ENCODE data around the gene RHOT2.
A peak's percentile ranks its signal among the peaks of the same experiment; 100 is the strongest.

RHOT2 gene

DNA sequence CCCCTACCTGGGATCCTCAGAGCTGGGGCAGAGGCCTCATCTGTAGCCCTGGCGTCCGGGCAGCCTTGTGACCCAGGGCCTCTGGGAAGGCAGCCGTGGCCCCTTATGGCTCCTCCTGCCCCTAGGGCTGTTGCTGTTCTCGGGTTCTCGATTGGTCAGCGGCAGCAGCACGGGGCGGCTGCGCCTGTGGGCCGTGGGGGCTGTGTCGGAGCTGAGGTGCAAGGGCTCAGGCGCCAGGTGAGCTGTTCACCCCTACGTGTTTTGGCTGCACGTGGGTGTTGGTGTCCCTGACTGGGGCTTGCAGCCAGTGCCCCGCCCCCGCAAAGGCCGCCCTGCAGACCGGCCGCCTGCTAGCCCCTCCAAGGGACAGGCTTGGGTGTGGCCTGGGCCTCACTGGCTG is 5.8 kb upstream of the RHOT2 start:
- no peak for DNase-seq (ENCODE audit: low spot score in 2 of 2)
- Histone ChIP-seq H3K9me3 (no peaks in the 10 kb centered on the region), H3K36me3 (replicated peaks) (peaks cover 29% of the 10 kb centered on the region; the same call in 1 of the 2 replicates), H3K27me3 (ENCODE audit: low read depth) (no peaks in the 10 kb centered on the region), H3K4me3 (no peak overlapping the region), H3K4me1 (no peaks in the 10 kb centered on the region)
- in situ Hi-C loops (cut with MboI; ENCODE audit: low sequenced_read_pairs): no loop called here

DNA sequence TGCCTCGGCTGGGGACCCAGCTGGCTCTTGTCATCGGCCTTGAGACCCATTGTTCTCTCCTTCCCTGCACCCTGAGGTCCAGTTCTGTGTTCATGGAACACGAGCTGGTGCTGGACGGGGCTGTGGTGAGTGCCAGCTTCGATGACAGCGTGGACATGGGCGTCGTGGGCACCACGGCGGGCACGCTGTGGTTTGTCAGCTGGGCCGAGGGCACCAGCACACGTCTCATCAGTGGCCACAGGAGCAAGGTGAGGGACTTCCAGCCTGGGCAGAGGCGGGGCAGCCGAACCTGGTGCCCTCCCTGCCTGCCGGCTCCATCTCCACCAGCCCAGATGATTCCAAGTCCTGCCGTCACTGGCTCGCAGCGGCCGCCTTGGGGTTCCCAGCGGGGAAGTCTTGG is 5.3 kb upstream of the RHOT2 start:
- H3K36me3 ChIP-seq (replicated peaks): peaks cover 26% of the 10 kb centered on the region
- no peak overlapping the region for H3K4me3 ChIP-seq
- no peaks in the 10 kb centered on the region for H3K27me3 ChIP-seq (ENCODE audit: low read depth)
- peaks cover 2% of the 10 kb centered on the region; the same call in 1 of the 2 replicates for H3K4me1 ChIP-seq
- H3K9me3 ChIP-seq: no peaks in the 10 kb centered on the region
- in situ Hi-C loops (cut with MboI; ENCODE audit: low sequenced_read_pairs): no loop called here
- DNase-seq (ENCODE audit: low spot score in 2 of 2): no peak

DNA sequence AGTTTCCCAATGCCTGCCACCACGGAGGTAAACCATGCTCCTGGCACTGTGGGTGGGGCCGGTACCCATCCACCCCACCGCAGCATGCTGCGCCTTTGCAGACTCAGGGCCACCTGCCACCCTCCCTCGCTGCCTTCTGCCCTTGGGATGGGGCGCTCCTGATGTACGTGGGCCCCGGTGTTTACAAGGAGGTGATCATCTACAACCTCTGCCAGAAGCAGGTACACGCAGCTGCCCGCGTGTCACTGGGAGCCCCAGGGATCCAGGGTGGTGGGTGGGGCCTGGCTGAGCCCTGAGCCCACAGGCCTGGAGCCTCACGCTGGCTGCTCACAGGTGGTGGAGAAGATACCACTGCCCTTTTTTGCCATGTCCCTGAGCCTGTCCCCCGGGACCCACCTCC is 1.4 kb upstream of the RHOT2 start:
- DNase-seq (ENCODE audit: low spot score in 2 of 2): no peak
- H3K4me1 ChIP-seq: peaks cover 7% of the 10 kb centered on the region
- no peak overlapping the region for H3K4me3 ChIP-seq
- no peaks in the 10 kb centered on the region for H3K27me3 ChIP-seq (ENCODE audit: low read depth)
- in situ Hi-C loops (cut with MboI; ENCODE audit: low sequenced_read_pairs): no loop called here
- H3K36me3 ChIP-seq (replicated peaks): peaks cover 39% of the 10 kb centered on the region
- H3K9me3 ChIP-seq: no peaks in the 10 kb centered on the region

DNA sequence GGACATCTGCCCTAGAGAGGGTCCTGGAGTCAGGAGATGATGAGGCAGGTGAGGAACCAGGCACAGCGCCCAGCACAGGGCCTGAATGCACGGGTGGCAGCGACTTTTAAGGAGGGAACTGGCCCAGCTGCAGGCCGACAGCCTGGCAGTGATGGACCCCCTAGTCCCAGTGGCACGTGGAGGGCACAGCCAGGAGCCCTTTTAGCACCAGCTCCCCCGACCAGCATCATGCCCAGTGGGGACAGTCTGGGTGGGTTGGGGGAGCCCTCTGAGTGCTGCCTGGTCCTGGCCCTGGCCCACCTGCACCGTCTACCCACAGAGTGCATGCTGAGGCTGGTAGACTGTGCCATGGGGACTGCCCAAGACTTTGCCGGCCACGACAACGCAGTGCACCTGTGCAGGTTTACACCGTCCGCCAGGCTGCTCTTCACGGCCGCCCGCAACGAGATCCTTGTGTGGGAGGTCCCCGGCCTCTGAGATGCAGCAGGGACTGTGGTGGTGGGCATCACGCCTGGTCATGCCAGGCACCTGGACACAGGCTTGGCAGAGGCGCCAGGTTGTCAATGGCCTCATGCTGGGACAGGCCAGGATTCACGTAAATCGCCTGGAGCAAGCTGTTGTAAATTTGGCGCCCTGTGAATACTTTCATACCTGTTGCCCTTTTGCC is 686 bp upstream of the RHOT2 start:
- no peak for DNase-seq (ENCODE audit: low spot score in 2 of 2)
- in situ Hi-C loops (cut with MboI; ENCODE audit: low sequenced_read_pairs): no loop called here
- Histone ChIP-seq H3K4me1 (peaks cover 7% of the 10 kb centered on the region), H3K4me3 (peak overlapping the region; percentile 87), H3K27me3 (ENCODE audit: low read depth) (no peaks in the 10 kb centered on the region), H3K9me3 (no peaks in the 10 kb centered on the region), H3K36me3 (replicated peaks) (peaks cover 39% of the 10 kb centered on the region)

DNA sequence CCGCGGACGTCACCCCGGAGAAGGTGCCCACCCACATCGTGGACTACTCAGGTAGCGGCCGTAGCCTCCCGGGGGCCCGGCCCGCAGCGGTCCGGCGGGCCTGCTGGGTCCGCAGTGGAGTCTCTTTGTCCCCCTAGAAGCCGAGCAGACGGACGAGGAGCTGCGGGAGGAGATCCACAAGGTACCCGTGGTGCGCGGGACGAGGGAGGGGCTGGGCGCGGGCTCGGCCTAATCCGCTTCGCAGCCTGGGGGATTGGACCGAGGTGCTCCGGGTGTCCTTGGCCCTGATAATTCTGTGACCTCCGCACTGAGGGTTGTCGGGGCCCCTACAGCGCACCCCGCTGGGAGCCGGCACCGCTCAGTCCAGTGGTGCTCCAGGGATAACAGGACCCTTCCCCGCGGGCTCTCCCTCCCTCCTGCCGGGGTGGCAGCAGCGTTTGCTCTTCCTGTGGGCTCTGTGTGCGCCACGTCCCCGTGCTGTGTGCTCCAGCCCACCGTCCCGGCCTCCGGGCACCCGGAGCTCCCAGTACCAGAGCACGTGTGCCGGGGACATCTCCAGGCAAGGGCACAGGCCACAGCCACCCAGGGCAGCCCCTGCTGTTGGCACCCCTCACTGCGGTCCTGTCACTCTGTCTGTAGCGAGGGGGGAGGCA is 713 bp downstream of the RHOT2 start:
- peak in 1 of 2 experiments; percentile 51 for DNase-seq (ENCODE audit: low spot score in 2 of 2)
- peak overlapping the region; percentile 87 for H3K4me3 ChIP-seq
- H3K36me3 ChIP-seq (replicated peaks): peaks cover 47% of the 10 kb centered on the region
- H3K27me3 ChIP-seq (ENCODE audit: low read depth): no peaks in the 10 kb centered on the region
- in situ Hi-C loops (cut with MboI; ENCODE audit: low sequenced_read_pairs): no loop called here
- no peaks in the 10 kb centered on the region for H3K9me3 ChIP-seq
- peaks cover 7% of the 10 kb centered on the region for H3K4me1 ChIP-seq

DNA sequence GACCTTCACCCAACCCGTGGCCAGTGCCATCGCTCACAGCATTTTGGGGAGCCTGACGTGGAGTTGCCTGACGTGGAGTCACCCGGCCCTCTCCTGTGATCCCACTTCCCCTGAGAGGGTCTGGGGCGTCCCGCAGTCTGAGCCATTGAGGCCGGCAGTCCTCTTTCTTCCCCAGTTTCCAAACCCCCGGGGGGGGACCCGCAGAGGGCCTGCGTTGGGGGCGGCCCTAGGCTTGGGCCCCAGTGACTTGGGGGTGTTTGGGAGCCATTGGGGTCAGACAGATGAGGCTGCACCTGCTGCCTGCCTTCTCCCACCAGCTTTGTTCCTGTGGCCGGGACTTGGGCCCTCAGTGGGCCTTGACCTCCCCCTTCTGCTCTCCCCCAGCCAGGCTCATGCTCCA is 1.7 kb downstream of the RHOT2 start:
- no peaks in the 10 kb centered on the region for H3K27me3 ChIP-seq (ENCODE audit: low read depth)
- in situ Hi-C loops (cut with MboI; ENCODE audit: low sequenced_read_pairs): no loop called here
- H3K4me1 ChIP-seq: peaks cover 7% of the 10 kb centered on the region
- peak overlapping the region; percentile 87; the same call in 1 of the 2 replicates for H3K4me3 ChIP-seq
- H3K9me3 ChIP-seq: no peaks in the 10 kb centered on the region
- H3K36me3 ChIP-seq (replicated peaks): peaks cover 53% of the 10 kb centered on the region
- no peak for DNase-seq (ENCODE audit: low spot score in 2 of 2)

DNA sequence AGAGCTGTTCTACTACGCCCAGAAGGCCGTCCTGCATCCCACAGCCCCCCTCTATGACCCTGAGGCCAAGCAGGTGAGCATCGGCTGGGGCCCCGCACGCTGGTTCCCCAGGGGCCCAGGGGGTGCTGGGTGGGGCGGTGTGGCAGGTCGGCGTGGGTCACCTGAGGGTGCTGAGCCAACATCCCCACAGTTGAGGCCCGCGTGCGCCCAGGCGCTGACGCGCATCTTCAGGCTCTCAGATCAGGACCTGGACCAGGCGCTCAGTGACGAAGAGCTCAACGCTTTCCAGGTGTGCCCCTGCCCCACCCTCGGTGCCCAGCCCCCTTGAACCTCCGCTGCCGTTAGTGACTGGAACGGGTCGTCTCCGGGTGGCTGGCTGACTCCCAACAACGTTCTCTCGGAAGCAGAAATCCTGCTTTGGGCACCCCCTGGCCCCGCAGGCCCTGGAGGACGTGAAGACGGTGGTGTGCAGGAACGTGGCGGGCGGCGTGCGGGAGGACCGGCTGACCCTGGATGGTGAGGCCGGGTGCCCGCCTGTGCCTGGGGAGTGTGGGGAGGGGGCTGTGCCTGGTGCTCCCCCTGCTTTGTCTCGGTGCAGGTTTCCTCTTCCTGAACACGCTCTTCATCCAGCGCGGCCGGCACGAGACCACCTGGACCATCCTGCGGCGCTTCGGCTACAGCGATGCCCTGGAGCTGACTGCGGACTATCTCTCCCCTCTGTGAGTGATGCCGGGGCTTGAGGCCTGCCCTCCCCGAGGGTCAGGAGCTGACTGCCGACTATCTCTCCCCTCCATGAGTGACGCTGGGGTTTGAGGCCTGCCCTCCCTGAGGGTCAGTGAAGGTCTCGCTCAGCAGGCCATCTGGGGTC is 2.8 kb downstream of the RHOT2 start:
- no peaks in the 10 kb centered on the region for H3K9me3 ChIP-seq
- H3K36me3 ChIP-seq (replicated peaks): peaks cover 54% of the 10 kb centered on the region
- H3K4me1 ChIP-seq: peaks cover 7% of the 10 kb centered on the region
- H3K27me3 ChIP-seq (ENCODE audit: low read depth): no peaks in the 10 kb centered on the region
- DNase-seq (ENCODE audit: low spot score in 2 of 2): no peak
- H3K4me3 ChIP-seq: no peak overlapping the region
- in situ Hi-C loops (cut with MboI; ENCODE audit: low sequenced_read_pairs): no loop called here

DNA sequence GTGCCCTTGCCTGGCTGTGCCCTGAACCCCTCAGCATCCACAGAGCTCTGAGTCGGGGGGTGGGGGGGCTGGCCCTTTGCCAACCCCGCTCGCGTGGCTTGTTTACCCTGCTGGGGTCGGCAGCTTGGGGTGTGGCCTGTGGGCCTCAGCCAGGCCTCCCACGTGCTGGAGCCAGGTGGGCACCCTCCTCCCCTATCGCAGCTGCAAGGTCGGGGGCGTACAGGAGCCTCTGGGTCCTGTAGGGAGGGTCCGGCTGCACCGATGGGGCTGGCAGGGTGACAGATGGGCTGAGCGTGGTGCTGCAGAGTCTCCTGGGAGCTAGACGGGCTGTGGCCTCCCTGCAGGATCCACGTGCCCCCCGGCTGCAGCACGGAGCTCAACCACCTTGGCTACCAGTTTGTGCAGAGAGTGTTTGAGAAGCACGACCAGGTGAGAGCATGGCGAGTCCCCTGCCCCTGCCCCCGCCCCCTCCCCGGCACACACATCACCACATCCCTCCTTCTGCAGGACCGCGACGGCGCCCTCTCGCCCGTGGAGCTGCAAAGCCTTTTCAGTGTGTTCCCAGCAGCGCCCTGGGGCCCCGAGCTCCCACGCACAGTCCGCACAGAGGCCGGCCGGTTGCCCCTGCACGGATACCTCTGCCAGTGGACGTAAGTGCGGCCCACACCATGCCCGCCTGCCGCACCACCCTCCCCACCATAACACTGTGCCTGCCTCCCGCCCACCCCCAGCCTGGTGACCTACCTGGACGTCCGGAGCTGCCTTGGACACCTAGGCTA is 3.6 kb downstream of the RHOT2 start:
- no peaks in the 10 kb centered on the region for H3K27me3 ChIP-seq (ENCODE audit: low read depth)
- H3K4me3 ChIP-seq: no peak overlapping the region
- peaks cover 7% of the 10 kb centered on the region for H3K4me1 ChIP-seq
- H3K36me3 ChIP-seq (replicated peaks): peaks cover 54% of the 10 kb centered on the region
- no peaks in the 10 kb centered on the region for H3K9me3 ChIP-seq
- no peak for DNase-seq (ENCODE audit: low spot score in 2 of 2)
- in situ Hi-C loops (cut with MboI; ENCODE audit: low sequenced_read_pairs): no loop called here

DNA sequence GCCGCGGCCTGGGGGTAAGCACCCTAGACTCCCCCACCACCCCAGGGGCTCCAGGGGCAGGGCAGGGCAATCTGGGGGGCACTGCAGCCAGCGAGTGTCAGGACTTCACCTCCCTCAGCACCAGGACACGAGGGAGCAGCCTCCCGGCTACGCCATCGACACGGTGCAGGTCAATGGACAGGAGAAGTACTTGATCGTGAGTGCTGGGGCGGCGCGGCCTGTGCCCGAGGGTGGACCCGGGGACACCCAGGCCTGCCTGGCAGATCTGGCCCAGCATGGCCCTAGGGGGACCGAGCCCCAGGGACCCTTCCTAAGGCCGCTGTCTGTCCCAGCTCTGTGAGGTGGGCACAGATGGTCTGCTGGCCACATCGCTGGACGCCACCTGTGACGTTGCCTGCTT is 4.4 kb downstream of the RHOT2 start:
- Histone ChIP-seq H3K9me3 (no peaks in the 10 kb centered on the region), H3K4me3 (no peak overlapping the region), H3K4me1 (peaks cover 7% of the 10 kb centered on the region), H3K36me3 (replicated peaks) (peaks cover 54% of the 10 kb centered on the region), H3K27me3 (ENCODE audit: low read depth) (no peaks in the 10 kb centered on the region)
- DNase-seq (ENCODE audit: low spot score in 2 of 2): no peak
- in situ Hi-C loops (cut with MboI; ENCODE audit: low sequenced_read_pairs): no loop called here

DNA sequence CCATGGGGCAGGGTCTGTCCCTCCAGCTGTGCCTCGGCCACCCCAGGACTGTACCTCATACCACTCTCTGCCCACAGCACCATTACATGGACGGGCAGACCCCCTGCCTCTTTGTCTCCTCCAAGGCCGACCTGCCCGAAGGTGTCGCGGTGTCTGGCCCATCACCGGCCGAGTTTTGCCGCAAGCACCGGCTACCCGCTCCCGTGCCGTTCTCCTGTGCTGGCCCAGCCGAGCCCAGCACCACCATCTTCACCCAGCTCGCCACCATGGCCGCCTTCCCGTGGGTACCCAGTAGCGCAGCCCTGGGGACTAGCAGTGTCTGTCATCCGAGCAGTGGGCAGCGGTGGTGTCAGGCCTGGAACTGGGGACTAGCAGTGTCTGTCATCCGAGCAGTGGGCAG is 4.9 kb downstream of the RHOT2 start:
- H3K27me3 ChIP-seq (ENCODE audit: low read depth): no peaks in the 10 kb centered on the region
- in situ Hi-C loops (cut with MboI; ENCODE audit: low sequenced_read_pairs): no loop called here
- H3K4me3 ChIP-seq: no peak overlapping the region
- peaks cover 54% of the 10 kb centered on the region for H3K36me3 ChIP-seq (replicated peaks)
- H3K4me1 ChIP-seq: peaks cover 4% of the 10 kb centered on the region
- no peak for DNase-seq (ENCODE audit: low spot score in 2 of 2)
- no peaks in the 10 kb centered on the region for H3K9me3 ChIP-seq

DNA sequence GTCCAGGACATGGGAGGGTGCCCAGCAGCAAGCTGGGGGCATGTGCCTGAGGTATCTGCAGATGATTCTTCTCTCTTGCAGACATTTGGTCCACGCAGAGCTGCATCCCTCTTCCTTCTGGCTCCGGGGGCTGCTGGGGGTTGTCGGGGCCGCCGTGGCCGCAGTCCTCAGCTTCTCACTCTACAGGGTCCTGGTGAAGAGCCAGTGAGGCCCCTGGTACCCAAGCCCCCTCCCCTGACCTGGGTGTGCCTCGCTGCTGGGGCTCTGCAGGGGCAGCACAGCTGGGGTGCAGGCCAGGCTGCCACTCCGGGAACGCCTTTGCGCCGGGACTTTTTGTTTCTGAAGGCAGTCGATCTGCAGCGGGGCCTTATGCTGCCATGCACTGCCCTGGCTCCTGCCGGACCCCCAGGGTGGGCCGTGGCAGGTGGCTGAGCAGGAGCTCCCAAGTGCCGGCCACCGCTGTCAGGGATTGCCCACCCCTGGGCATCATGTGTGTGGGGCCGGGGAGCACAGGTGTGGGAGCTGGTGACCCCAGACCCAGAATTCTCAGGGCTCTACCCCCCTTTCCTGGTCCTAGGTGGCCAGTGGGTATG is 5.6 kb downstream of the RHOT2 start:
- Histone ChIP-seq H3K9me3 (no peaks in the 10 kb centered on the region), H3K4me1 (peaks cover 4% of the 10 kb centered on the region), H3K36me3 (replicated peaks) (peaks cover 54% of the 10 kb centered on the region), H3K27me3 (ENCODE audit: low read depth) (no peaks in the 10 kb centered on the region), H3K4me3 (no peak overlapping the region)
- no peak for DNase-seq (ENCODE audit: low spot score in 2 of 2)
- in situ Hi-C loops (cut with MboI; ENCODE audit: low sequenced_read_pairs): no loop called here

DNA sequence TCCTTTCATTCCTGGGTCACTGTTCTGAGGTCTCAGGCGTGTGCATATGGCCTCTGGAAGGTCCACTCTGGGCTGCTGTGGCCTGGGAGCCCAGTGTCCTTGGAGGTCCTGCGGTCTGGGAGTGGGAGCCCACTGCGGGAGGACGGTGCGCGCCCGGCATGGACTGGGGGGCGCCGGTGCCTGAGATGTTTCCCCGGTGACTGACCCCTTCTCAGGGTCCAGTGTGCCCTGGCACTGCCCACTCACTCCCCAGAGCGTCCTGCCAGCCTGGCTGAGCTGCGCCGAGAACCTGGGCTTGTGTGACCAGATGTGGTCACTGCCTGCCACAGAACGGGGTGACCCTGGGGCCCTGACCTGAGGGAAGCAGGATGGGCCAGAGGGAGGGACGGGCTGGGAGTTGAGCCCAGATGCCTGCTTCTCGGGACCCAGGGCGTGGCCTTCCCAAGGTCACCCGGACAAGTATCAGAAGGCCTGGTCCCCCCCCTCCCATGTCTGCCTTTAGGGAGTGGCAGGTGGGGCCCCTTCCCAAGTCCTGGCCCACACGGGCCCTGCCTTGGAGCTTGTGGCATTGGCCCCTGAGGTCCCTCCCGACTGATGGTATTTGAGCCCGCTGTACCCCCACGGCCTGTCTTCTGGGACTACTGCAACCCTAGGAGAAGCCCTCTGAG is 6.4 kb downstream of the RHOT2 start:
- Histone ChIP-seq H3K36me3 (replicated peaks) (peaks cover 47% of the 10 kb centered on the region), H3K4me1 (peaks cover 4% of the 10 kb centered on the region; the same call in 1 of the 2 replicates), H3K27me3 (ENCODE audit: low read depth) (no peaks in the 10 kb centered on the region), H3K4me3 (no peak overlapping the region), H3K9me3 (no peaks in the 10 kb centered on the region)
- no peak for DNase-seq (ENCODE audit: low spot score in 2 of 2)
- in situ Hi-C loops (cut with MboI; ENCODE audit: low sequenced_read_pairs): no loop called here

All from HAP-1 (cell line).